ACC112 (cell line): ENCODE results near the gene DLG5.

ENCODE experiments used
- H2AFZ ChIP-seq: fragments of 200-600 bp; sonication (generic); one replicate; pipeline ENCODE4 v1.6.0; 2017; ENCODE audit warnings: antibody characterized with exemption, low read length; ENCODE audit not compliant: unreplicated experiment
- H3K27ac ChIP-seq: fragments of 200-600 bp; sonication (generic); 2 replicates; pipeline ENCODE4 v1.5.1; 2014; ENCODE audit warnings: low read depth, mild to moderate bottlenecking, antibody characterized with exemption, low read length, moderate library complexity
- H3K27me3 ChIP-seq: fragments of 200-600 bp; sonication (generic); 2 replicates; pipeline ENCODE4 v1.6.1; 2014; ENCODE audit warnings: mild to moderate bottlenecking, antibody characterized with exemption, low read length, moderate library complexity, mixed read lengths; ENCODE audit not compliant: insufficient read depth
- H3K36me3 ChIP-seq: fragments of 200-600 bp; sonication (generic); 2 replicates; pipeline ENCODE4 v1.6.1; 2016; ENCODE audit warnings: mild to moderate bottlenecking, antibody characterized with exemption, low read length, moderate library complexity, mixed read lengths; ENCODE audit not compliant: insufficient read depth
- H3K4me1 ChIP-seq: fragments of 200-600 bp; sonication (generic); one replicate; pipeline ENCODE4 v1.6.1; 2016; ENCODE audit warnings: low read length, mixed read lengths; ENCODE audit not compliant: insufficient read depth, unreplicated experiment, control insufficient read depth
- H3K4me3 ChIP-seq: fragments of 200-600 bp; sonication (generic); 2 replicates; pipeline ENCODE4 v1.5.1; 2014; ENCODE audit warnings: mild to moderate bottlenecking, low read depth, low read length
- H3K79me2 ChIP-seq: fragments of 200-600 bp; sonication (generic); one replicate; pipeline ENCODE4 v1.6.0; 2016; ENCODE audit warnings: low read length; ENCODE audit not compliant: control insufficient read depth, unreplicated experiment, insufficient read depth

DLG5 gene

DNA sequence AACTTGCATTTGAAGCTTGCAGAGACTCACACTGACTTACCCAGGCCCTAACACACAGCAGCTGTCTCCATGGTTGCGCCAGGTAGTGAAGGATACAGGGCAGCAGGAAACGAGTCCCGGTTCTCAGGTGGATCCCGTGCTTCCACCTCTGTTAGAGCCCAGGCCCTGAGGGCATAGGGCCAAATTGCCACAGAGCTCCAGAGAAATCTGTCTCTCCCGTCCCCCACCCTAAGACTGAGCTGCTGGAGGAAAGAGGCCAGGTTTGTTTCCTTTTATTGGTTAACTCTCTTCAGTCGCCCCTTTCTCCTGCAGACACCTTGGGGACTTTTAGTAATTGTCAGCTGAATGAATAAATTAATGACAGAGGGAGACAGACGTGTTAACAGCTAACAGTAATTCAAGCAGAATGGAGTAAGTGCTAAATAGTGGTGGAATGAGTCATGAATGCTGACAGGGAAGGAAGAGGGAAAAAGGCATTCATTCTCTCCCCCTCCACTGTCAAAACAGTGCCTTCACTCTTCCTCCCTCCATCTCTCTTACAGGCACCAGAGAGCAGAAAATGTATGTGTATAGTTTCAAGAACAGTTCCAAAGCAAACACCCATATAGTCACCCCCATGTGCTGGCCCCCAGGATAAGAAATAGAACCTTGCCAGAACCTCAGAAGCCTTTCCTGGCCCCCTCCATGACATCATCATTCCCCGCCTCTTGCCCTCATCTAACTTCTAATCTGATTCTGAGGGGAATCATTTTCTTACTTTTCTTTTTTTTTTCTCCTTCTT is 16.8 kb upstream of the DLG5 start:
- Histone ChIP-seq H3K79me2 (no peaks in the 10 kb centered on the region), H3K4me1 (peaks cover 18% of the 10 kb centered on the region), H3K27me3 (no peaks in the 10 kb centered on the region), H3K4me3 (no peak overlapping the region), H3K27ac (peak overlapping the region; percentile 59), H3K36me3 (no peaks in the 10 kb centered on the region), H2AFZ (peak overlapping the region; percentile 7)

DNA sequence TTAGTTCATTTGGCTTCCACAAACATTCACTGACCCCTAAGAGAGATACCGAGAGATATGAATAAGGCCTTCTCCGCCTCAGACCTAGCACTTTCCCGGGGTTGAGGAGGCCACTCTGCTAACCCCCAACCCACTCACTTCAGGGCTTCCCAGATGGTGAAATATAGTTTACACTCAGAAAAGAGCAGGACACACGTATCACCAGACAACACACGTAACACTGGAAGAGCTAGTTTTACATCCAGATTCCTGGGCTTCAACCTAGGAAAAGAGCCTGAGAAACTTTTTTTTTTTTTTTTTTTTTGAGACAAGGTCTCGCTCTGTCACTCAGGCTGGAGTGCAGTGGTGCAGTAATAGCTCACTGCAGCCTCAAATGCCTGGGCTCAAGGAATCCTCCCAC is 15.2 kb upstream of the DLG5 start:
- Histone ChIP-seq H3K27ac (no peak overlapping the region), H3K4me1 (peaks cover 18% of the 10 kb centered on the region), H3K27me3 (no peaks in the 10 kb centered on the region), H3K79me2 (no peaks in the 10 kb centered on the region), H2AFZ (no peak overlapping the region), H3K36me3 (no peaks in the 10 kb centered on the region), H3K4me3 (no peak overlapping the region)

DNA sequence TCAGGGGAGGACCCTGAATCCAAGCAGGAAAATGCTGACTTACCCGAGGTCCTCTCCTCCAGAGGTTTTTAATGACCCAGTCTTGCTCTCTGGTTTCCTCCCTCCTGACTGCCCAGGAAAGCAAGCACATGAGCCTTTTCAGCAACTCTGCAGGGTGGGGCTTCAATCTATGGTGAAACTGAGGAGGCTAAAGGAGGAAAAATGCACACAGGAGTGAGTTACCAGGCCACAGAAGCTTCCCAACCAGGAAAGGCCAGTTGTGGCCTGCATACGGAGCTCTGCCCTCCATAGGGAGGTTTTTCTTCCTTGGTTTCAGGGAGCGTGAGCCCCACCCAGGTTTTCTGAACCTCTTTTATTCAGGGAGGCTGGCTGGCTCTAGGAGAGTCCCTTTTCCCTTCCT is 14.1 kb upstream of the DLG5 start:
- Histone ChIP-seq H3K79me2 (no peaks in the 10 kb centered on the region), H3K4me1 (peaks cover 15% of the 10 kb centered on the region), H3K27ac (no peak overlapping the region), H2AFZ (no peak overlapping the region), H3K4me3 (no peak overlapping the region), H3K36me3 (no peaks in the 10 kb centered on the region), H3K27me3 (no peaks in the 10 kb centered on the region)

DNA sequence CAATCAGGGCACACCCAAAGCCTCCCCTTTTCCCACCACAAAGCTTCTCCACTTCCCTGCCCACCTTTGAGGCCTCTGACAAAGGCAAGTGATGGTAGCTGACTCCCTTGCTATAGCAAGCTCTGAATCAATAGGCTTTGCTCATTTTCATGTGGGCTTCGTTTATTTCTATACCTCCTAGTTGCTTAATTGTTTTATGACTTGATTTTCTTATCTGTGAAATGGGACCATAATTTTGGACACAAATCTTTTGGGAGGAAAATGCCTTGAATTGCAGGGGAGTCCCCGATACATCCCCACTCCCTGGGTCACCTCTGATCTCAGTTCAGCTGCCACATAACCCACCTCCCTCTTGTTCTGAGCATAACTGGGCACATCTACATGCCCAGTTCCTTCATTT is 13.7 kb upstream of the DLG5 start:
- no peak overlapping the region for H2AFZ ChIP-seq
- H3K79me2 ChIP-seq, result no peaks in the 10 kb centered on the region
- no peaks in the 10 kb centered on the region for H3K36me3 ChIP-seq
- no peak overlapping the region for H3K27ac ChIP-seq
- no peak overlapping the region for H3K4me3 ChIP-seq
- peaks cover 15% of the 10 kb centered on the region for H3K4me1 ChIP-seq
- no peaks in the 10 kb centered on the region for H3K27me3 ChIP-seq

DNA sequence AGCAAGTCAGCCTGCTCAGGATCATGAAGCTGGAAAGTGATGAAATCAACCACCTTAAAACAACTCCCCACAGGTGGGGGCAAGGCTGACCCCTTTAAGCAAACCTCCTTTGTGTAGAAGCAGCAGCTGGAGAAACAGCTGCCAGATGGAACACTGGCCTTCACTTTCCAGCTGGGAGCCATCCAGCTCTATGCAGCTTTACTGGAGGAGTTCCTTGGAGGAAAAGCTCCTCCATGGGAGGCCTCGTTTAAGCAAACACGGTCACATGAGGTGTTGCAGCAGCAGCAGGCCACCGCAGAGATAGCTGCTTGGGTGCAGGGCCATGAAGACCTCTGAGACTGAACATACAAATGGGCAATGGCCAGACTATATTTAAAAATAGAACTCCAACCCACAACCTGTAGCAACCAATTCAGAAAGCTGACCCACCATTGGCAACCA is 13.0 kb upstream of the DLG5 start:
- Histone ChIP-seq H3K27me3 (no peaks in the 10 kb centered on the region), H3K27ac (no peak overlapping the region), H3K4me3 (no peak overlapping the region), H3K36me3 (no peaks in the 10 kb centered on the region), H3K79me2 (no peaks in the 10 kb centered on the region), H3K4me1 (peaks cover 14% of the 10 kb centered on the region), H2AFZ (no peak overlapping the region)

DNA sequence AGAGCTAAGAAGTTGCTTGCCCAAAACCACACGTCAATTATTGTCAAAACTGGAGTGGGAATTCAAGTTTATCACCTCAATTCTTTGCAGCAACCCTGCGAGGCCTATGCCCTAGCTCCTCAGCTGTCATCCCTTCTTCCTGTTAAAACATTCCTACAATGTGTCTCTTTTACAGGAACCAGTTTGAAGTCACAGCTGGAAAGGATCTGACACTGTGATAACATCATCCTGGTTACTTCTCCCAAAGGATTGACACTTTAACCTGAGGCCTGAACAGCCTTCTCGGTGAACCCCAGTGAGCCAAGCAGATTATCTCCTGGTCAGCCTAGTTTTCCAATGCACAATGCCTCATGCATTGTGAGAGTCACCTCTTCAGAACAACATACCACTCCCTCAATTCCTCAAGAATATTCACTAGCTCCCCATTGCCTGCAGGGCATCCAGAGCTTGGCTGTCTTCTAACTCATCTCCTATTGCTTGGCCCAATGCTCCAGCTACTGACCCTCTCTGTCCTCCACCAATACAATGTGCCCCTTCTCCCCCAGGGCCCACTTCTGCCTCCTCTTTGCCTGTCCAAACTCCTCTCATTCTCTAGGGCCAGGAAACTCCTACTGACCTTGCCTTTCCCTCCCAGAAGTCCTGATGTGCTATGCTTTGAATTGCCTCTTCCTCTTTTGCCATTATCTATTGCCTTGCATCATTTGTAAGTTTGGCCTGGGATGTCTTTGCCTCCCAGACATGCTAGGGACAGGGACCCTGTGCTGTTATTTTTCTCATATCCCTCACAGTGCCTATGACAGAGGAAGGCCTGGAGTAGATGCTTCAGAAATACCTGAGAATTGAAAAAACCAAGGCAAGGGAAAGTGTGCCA is 10.4 kb upstream of the DLG5 start:
- H3K27me3 ChIP-seq, result no peaks in the 10 kb centered on the region
- H3K4me3 ChIP-seq, result no peak overlapping the region
- H3K79me2 ChIP-seq, result no peaks in the 10 kb centered on the region
- no peak overlapping the region for H2AFZ ChIP-seq
- H3K4me1 ChIP-seq, result no peaks in the 10 kb centered on the region
- no peak overlapping the region for H3K27ac ChIP-seq
- H3K36me3 ChIP-seq, result no peaks in the 10 kb centered on the region

DNA sequence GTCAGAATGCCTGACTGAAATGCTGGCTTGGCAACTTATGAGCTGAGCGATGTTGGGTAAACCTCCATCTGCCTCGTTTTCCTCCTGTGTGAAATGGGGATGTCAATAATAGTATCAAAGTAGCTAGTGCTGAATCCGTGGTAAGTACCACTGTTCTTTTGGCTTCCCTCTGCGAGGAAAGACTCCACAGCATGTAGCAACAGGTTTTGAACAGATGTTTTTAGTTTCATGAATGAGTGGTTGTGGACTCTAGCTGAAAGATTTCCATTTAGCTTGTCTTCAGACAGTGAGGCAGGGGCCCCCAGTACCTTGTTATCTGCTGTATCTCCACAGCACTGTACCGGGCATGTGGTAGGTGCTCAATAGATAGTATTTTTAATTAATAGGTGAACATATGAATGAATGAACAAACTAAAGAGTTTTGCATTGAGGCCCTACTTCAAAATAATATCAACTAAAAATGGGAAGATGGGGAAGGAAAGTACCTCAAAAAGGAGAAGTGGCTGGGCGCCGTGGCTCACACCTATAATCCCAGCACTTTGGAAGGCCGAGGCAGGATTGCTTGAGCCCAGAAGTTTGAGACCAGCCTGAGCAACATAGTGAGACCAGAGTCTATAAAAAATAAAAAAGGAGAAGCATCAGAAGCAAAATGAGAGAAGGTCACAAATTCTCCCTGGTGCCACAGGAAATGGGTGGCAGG is 5.6 kb upstream of the DLG5 start:
- Histone ChIP-seq H3K27ac (no peak overlapping the region), H3K27me3 (peaks cover 8% of the 10 kb centered on the region), H2AFZ (no peak overlapping the region), H3K4me3 (no peak overlapping the region), H3K79me2 (no peaks in the 10 kb centered on the region), H3K4me1 (no peaks in the 10 kb centered on the region), H3K36me3 (no peaks in the 10 kb centered on the region)

DNA sequence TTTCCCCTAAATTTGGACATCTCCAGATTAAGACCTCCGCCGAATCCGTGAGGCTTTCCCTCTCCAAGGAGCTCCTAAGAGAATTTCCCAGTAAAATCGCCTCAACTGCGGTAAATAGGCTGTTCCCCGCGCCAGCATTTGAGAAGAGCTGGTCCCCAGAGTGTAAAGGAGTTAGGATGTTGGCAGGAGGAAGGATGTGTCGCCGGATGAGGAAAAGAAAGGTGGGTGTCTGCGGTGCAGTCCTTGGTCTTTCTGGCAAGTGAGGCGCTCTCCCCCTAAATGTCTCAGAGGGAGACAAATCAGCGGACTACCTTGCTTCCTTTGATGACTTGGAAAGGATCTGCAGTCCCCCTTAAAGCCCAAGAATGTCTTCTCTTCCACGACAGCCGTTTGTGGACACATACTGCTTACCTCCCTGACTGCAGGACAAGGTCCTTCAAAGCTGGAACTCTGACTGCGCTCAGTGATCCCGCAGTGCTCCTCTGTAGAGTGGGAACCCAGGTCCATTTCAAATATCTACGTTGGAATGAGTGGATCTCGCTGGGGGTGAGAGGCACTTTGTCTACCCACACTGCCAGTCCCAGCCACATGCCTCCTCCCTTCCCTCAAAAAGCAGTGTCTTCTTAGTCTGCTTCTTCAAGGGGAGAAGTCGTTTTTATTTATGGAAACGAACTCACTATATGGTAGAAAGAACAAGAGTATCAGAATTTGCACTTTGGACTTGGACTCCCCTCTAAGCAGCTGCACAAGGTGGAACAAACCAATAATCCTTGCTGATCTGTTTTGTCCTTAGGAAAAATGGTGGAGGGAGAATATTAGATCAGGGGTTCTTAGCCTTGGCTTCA is 1.1 kb upstream of the DLG5 start:
- H3K4me1 ChIP-seq, result peaks cover 13% of the 10 kb centered on the region
- H3K27me3 ChIP-seq, result peaks cover 9% of the 10 kb centered on the region
- H3K27ac ChIP-seq, result no peak overlapping the region
- no peaks in the 10 kb centered on the region for H3K36me3 ChIP-seq
- H2AFZ ChIP-seq, result peak overlapping the region; percentile 92
- H3K4me3 ChIP-seq, result peak overlapping the region; percentile 85
- H3K79me2 ChIP-seq, result peaks cover 34% of the 10 kb centered on the region

DNA sequence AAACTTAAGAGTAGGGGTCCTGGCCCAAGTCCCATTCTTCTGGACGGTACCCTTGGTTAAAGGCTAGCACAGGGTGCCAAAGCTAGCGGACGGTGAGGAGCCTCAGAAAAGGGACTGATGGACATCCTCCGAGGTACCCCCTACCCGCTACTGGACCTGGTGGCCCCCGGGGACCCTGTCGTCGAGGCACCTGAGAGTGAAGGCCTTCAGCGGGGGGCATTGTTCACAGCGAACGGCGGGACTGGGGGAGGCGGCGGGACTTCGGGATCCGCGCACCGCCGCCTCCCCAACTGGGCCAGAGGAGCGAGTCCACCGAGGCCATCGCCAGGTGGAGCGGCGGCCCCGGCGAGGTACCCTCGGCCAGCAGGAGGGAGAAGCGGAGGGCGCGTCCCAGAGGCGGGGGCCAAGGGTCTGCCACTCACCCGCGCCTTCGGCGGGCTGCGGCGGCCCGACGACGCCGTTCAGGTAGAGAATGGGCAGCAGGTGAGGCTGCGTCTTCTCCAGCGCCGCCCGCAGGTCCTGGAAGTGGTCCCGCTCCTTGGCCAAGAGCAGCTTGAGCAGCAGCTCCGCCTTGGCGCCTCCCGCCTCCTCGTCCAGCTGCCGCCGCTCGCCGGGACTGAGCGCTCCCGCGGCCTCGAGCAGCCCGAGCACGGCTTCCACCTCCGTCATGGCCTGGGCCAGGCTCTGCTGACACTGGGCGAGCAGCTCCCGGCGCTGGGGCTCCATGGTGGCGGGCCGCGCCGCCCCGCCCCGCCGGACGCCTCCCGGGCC is 575 bp downstream of the DLG5 start:
- Histone ChIP-seq H2AFZ (peak overlapping the region; percentile 92), H3K27ac (no peak overlapping the region)

More for the DNA sequence above, 575 bp downstream of the DLG5 start:
- peaks cover 9% of the 10 kb centered on the region for H3K27me3 ChIP-seq
- peaks cover 13% of the 10 kb centered on the region for H3K4me1 ChIP-seq
- H3K36me3 ChIP-seq, result no peaks in the 10 kb centered on the region
- H3K4me3 ChIP-seq, result peak overlapping the region; percentile 85
- H3K79me2 ChIP-seq, result peaks cover 50% of the 10 kb centered on the region
